ENCODE data around the gene RBM10.
A peak's percentile ranks its signal among the peaks of the same experiment; 100 is the strongest.

Gene RBM10

GRCh38 chrX:47222751-47223350 is 77.8 kb downstream of the RBM10 start:
- no peak for DNase-seq

GRCh38 chrX:47223476-47224250 is 78.6 kb downstream of the RBM10 start:
- DNase-seq, result no peak

GRCh38 chrX:47224266-47224895 is 79.4 kb downstream of the RBM10 start:
- no peak for DNase-seq

- no peak for DNase-seq
These were observed 79.9 kb downstream of the RBM10 start for GRCh38 chrX:47224896-47225290.

- DNase-seq, result no peak
These were observed 81.0 kb downstream of the RBM10 start for GRCh38 chrX:47226071-47226470.

GRCh38 chrX:47226531-47227333 is 81.7 kb downstream of the RBM10 start:
- DNase-seq, result no peak

GRCh38 chrX:47227334-47227583 is 82.2 kb downstream of the RBM10 start:
- DNase-seq, result no peak

GRCh38 chrX:47228550-47229270 is 83.7 kb downstream of the RBM10 start:
- no peak for DNase-seq

- DNase-seq, result no peak
These were observed 84.4 kb downstream of the RBM10 start for GRCh38 chrX:47229427-47229826.

GRCh38 chrX:47230136-47230868 is 85.3 kb downstream of the RBM10 start:
- no peak for DNase-seq

GRCh38 chrX:47231167-47231566 is 86.1 kb downstream of the RBM10 start:
- DNase-seq, result no peak

- no peak for DNase-seq
These were observed 87.3 kb downstream of the RBM10 start for GRCh38 chrX:47232197-47232802.

GRCh38 chrX:47232803-47233332 is 87.8 kb downstream of the RBM10 start, which contains the start of gene USP11:
Gene USP11 (plus strand): TSS chrX:47233009. CDS start chrX:47233044, 35 bp downstream.
- DNase-seq, result peak in 5 of 14 donors; percentile 33 to 62 (median 44)

- DNase-seq, result peak; percentile 27 to 96 (median 88)
These were observed 88.5 kb downstream of the RBM10 start for GRCh38 chrX:47233333-47234113.

- no peak for DNase-seq
These were observed 89.6 kb downstream of the RBM10 start for GRCh38 chrX:47234583-47234982.

- no peak for DNase-seq
These were observed 90.7 kb downstream of the RBM10 start for GRCh38 chrX:47235691-47236103.

Measured in C1 segment of cervical spinal cord (tissue), 14 donors.